Mucosa of descending colon (tissue), 3 donors: ENCODE measurements around the gene MORC3. TPM values are rescaled to one million over a fixed set of nuclear protein-coding genes. Genes with fewer than 3 reads are reported as not detected.
A peak's percentile ranks its signal among the peaks of the same experiment; 100 is the strongest.

Experiments
- ATAC-seq: fragments of 200-7000 bp; cut with Tn5 transposase; one replicate; pipeline ENCODE4 v1.9.1; 2020; ENCODE audit warnings: mild to moderate bottlenecking, moderate library complexity
- DNase-seq, 3 donors: peaks; one replicate each; pipeline ENCODE4 v3.0.0-alpha.2; 2020
- H3K36me3 ChIP-seq: fragments of 200-600 bp; one replicate; pipeline ENCODE4 v1.8.0; 2021; ENCODE audit warnings: low read depth, mild to moderate bottlenecking
- H3K4me1 ChIP-seq: fragments of 200-600 bp; one replicate; pipeline ENCODE4 v1.8.0; 2021; ENCODE audit warnings: low read depth, mild to moderate bottlenecking
- H3K4me3 ChIP-seq: fragments of 200-600 bp; one replicate; pipeline ENCODE4 v1.8.0; 2021; ENCODE audit warnings: mild to moderate bottlenecking
- H3K9me3 ChIP-seq: fragments of 200-600 bp; one replicate; pipeline ENCODE4 v1.8.0; 2021; ENCODE audit warnings: mild to moderate bottlenecking
- CTCF ChIP-seq: fragments of 200-600 bp; IDR thresholded peaks from one replicate; pipeline ENCODE4 v1.8.0; 2022; ENCODE audit warnings: antibody characterized with exemption, mild to moderate bottlenecking
- intact Hi-C, 2 donors: fragments of 100-400 bp; cut with DNase I in 1 of 2; cut with micrococcal nuclease in 1 of 2; formaldehyde crosslinking; loops; one replicate each; pipeline versions ENCODE4 v1.11.0 to v1.11.1; 2022; cut with DNase I, micrococcal nuclease
- total RNA-seq, 3 donors: library from RNA; stranded (reverse); fragmentation: NEBNext Ultra II Directional in 2 of 3; extraction: Animal tissue kit (Norgen Biotek cat#: 25700) in 2 of 3; gene quantifications; one replicate each; pipeline versions ENCODE4 v1.2.1 to v1.2.4, GENCODE V29; 2021 to 2023
- donor health status: DM: no; HTN: no; CAD: no; lungs with moderate emphysema.
- donor health status: DM: no; HTN: no; CAD: no.
- donor health status: DM: no; HTN: yes; CAD: no.

MORC3 gene
- total RNA-seq, 3 donors from 2014 or later, result 27.9 to 42.1 (median 29.9) TPM

GRCh38 chr21:36344931-36345330 lies 24.9 kb downstream of the MORC3 start:
- Histone ChIP-seq H3K9me3 (no peaks in the 10 kb centered on the region), H3K4me1 (peaks cover 7% of the 10 kb centered on the region), H3K4me3 (no peak overlapping the region), H3K36me3 (peaks cover 20% of the 10 kb centered on the region)
- no peak for DNase-seq
- no peak for ATAC-seq
- intact Hi-C loops, result no loop called here
- TF ChIP-seq CTCF, result no peak

GRCh38 chr21:36347278-36347961 lies 27.4 kb downstream of the MORC3 start:
- no peak for DNase-seq
- no peaks in the 10 kb centered on the region for H3K9me3 ChIP-seq
- H3K36me3 ChIP-seq, result peaks cover 7% of the 10 kb centered on the region
- intact Hi-C loops, result no loop called here
- peak; percentile 76 for ATAC-seq
- peaks cover 7% of the 10 kb centered on the region for H3K4me1 ChIP-seq
- no peak overlapping the region for H3K4me3 ChIP-seq
- TF ChIP-seq CTCF, result no peak

GRCh38 chr21:36347962-36348328 lies 27.9 kb downstream of the MORC3 start:
- ATAC-seq (no peak), DNase-seq (no peak)
- intact Hi-C loops, result no loop called here
- Histone ChIP-seq H3K9me3 (no peaks in the 10 kb centered on the region), H3K36me3 (peaks cover 6% of the 10 kb centered on the region), H3K4me3 (no peak overlapping the region), H3K4me1 (peaks cover 7% of the 10 kb centered on the region)
- TF ChIP-seq CTCF, result no peak

GRCh38 chr21:36349315-36349714 lies 29.3 kb downstream of the MORC3 start:
- no peak for ATAC-seq
- no peak for TF ChIP-seq CTCF
- peaks cover 6% of the 10 kb centered on the region for H3K36me3 ChIP-seq

GRCh38 chr21:36350282-36350910 lies 30.4 kb downstream of the MORC3 start:
- H3K4me1 ChIP-seq, result peaks cover 7% of the 10 kb centered on the region
- DNase-seq (no peak), ATAC-seq (no peak)
- intact Hi-C loops, result no loop called here
- no peak overlapping the region for H3K4me3 ChIP-seq
- no peak for TF ChIP-seq CTCF
- H3K9me3 ChIP-seq, result no peaks in the 10 kb centered on the region
- H3K36me3 ChIP-seq, result peaks cover 6% of the 10 kb centered on the region

More at GRCh38 chr21:36349315-36349714, 29.3 kb downstream of the MORC3 start:
- intact Hi-C loops, result no loop called here
- no peak for DNase-seq
- peaks cover 7% of the 10 kb centered on the region for H3K4me1 ChIP-seq
- H3K4me3 ChIP-seq, result no peak overlapping the region
- no peaks in the 10 kb centered on the region for H3K9me3 ChIP-seq
